Measurements from ENCODE around the gene PDYN.

DNA sequence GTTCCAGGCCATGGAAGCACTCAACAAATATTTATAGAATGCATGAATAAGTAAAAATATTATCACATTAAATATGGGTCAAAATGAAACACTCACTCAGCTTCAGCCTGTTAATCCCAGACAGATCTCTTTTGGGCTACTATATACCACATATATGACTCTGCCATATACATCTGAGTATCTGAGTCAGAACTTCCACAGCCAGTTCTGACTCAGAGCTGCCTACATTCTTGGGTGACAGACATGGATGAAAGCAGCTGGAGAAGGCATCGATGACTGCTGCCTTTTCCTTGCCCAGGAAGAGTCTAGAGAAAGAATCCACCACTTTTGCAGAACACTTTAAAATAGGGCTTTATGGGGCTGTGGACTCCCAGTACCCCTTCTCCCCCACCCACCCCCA is 11.5 kb upstream of the PDYN start:
- TF ChIP-seq, protein P1, sequence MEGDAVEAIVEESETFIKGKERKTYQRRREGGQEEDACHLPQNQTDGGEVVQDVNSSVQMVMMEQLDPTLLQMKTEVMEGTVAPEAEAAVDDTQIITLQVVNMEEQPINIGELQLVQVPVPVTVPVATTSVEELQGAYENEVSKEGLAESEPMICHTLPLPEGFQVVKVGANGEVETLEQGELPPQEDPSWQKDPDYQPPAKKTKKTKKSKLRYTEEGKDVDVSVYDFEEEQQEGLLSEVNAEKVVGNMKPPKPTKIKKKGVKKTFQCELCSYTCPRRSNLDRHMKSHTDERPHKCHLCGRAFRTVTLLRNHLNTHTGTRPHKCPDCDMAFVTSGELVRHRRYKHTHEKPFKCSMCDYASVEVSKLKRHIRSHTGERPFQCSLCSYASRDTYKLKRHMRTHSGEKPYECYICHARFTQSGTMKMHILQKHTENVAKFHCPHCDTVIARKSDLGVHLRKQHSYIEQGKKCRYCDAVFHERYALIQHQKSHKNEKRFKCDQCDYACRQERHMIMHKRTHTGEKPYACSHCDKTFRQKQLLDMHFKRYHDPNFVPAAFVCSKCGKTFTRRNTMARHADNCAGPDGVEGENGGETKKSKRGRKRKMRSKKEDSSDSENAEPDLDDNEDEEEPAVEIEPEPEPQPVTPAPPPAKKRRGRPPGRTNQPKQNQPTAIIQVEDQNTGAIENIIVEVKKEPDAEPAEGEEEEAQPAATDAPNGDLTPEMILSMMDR (IDR thresholded peaks at IDR 0.05), result no peak
- TF ChIP-seq POLR2A (IDR thresholded peaks at IDR 0.05), result no peak
